WTC11 (cell line): ENCODE measurements around the gene MYPOP. TPM values are rescaled to one million over a fixed set of nuclear protein-coding genes. Genes with fewer than 3 reads are reported as not detected.
A peak's percentile ranks its signal among the peaks of the same experiment; 100 is the strongest.

Experiments used
- ATAC-seq: fragments of 200-7000 bp; cut with Tn5 transposase; 2 replicates; pipeline ENCODE4 v1.10.0; 2021; ENCODE audit warnings: mild to moderate bottlenecking, moderate library complexity
- CTCF ChIA-PET: fragments of 300-600 bp; sonication (Branson Sonifier 250); formaldehyde crosslinking; loops from one replicate; lab custom pipeline; 2021; ENCODE audit warnings: antibody characterized with exemption; lab: Charles Lee
- POLR2A ChIA-PET: fragments of 350-600 bp; sonication (Branson Sonifier 250); formaldehyde crosslinking; loops from one replicate; lab custom pipeline; 2021; ENCODE audit warnings: antibody characterized with exemption; lab: Charles Lee
- DNase-seq: peaks from one replicate; pipeline ENCODE4 v3.0.0; 2021; ENCODE audit warnings: low spot score
- H3K27ac Mint-ChIP-seq: 2 replicates; pipeline ENCODE4 v1.8.0; 2021; ENCODE audit warnings: mixed read lengths
- H3K27me3 Mint-ChIP-seq: 2 replicates; pipeline ENCODE4 v1.8.0; 2021; ENCODE audit warnings: low read depth, mild to moderate bottlenecking, moderate library complexity, mixed read lengths
- H3K36me3 Mint-ChIP-seq: 2 replicates; pipeline ENCODE4 v1.8.0; 2021; ENCODE audit warnings: mixed read lengths
- H3K4me1 Mint-ChIP-seq: 2 replicates; pipeline ENCODE4 v1.8.0; 2022; ENCODE audit warnings: mixed read lengths
- H3K4me3 Mint-ChIP-seq: 2 replicates; pipeline ENCODE4 v1.8.0; 2021; ENCODE audit warnings: mild to moderate bottlenecking, moderate library complexity, mixed read lengths
- H3K9me3 Mint-ChIP-seq: 2 replicates; pipeline ENCODE4 v1.8.0; 2021; ENCODE audit warnings: mixed read lengths
- E2F1 ChIP-seq: sonication (generic); formaldehyde crosslinking; IDR thresholded peaks from 2 replicates; pipeline ENCODE4 v1.8.0; 2022; ENCODE audit warnings: mild to moderate bottlenecking, missing genetic modification reagents
- E2F4 ChIP-seq: sonication (generic); formaldehyde crosslinking; IDR thresholded peaks from 2 replicates; pipeline ENCODE4 v1.8.1; 2022; ENCODE audit warnings: low read depth, mild to moderate bottlenecking, moderate library complexity, missing genetic modification reagents, borderline replicate concordance
- FOXJ3 ChIP-seq: sonication (generic); formaldehyde crosslinking; IDR thresholded peaks from 2 replicates; pipeline ENCODE4 v1.9.0; 2021; ENCODE audit warnings: missing genetic modification reagents, mild to moderate bottlenecking, borderline replicate concordance
- FOXK1 ChIP-seq: sonication (generic); formaldehyde crosslinking; IDR thresholded peaks from 2 replicates; pipeline ENCODE4 v1.8.0; 2022; ENCODE audit warnings: mild to moderate bottlenecking, moderate library complexity, missing genetic modification reagents
- GABPB1 ChIP-seq: sonication (generic); formaldehyde crosslinking; IDR thresholded peaks from 2 replicates; pipeline ENCODE4 v1.8.1; 2023; ENCODE audit warnings: mild to moderate bottlenecking, missing genetic modification reagents
- KAT7 ChIP-seq: sonication (generic); formaldehyde crosslinking; IDR thresholded peaks from 2 replicates; pipeline ENCODE4 v1.8.1; 2023; ENCODE audit warnings: missing genetic modification reagents, mild to moderate bottlenecking, borderline replicate concordance
- NR3C1 ChIP-seq: sonication (generic); formaldehyde crosslinking; conservative IDR thresholded peaks from 2 replicates; pipeline ENCODE4 v1.8.1; 2023; ENCODE audit warnings: low read depth, mild to moderate bottlenecking, missing genetic modification reagents
- PRDM15 ChIP-seq: sonication (generic); formaldehyde crosslinking; IDR thresholded peaks from 2 replicates; pipeline ENCODE4 v1.8.0; 2022; ENCODE audit warnings: missing genetic modification reagents
- PRRX2 ChIP-seq: fragments of 250-450 bp; sonication (Bioruptor Pico); IDR thresholded peaks from 2 replicates; pipeline ENCODE4 v1.8.0; 2021; ENCODE audit warnings: mild to moderate bottlenecking
- RELA ChIP-seq: sonication (generic); formaldehyde crosslinking; IDR thresholded peaks from 2 replicates; pipeline ENCODE4 v1.8.1; 2022; ENCODE audit warnings: missing genetic modification reagents, mild to moderate bottlenecking, borderline replicate concordance
- SP1 ChIP-seq: sonication (generic); formaldehyde crosslinking; conservative IDR thresholded peaks from 2 replicates; pipeline ENCODE4 v1.8.1; 2022; ENCODE audit warnings: missing genetic modification reagents
- STAT6 ChIP-seq: sonication (generic); formaldehyde crosslinking; conservative IDR thresholded peaks from 2 replicates; pipeline ENCODE4 v1.8.1; 2023; ENCODE audit warnings: mild to moderate bottlenecking, low read depth, missing genetic modification reagents, moderate library complexity
- TEAD4 ChIP-seq: sonication (generic); formaldehyde crosslinking; IDR thresholded peaks from 2 replicates; pipeline ENCODE4 v1.8.0; 2022; ENCODE audit warnings: mild to moderate bottlenecking, missing genetic modification reagents
- ZNF317 ChIP-seq: sonication (generic); formaldehyde crosslinking; IDR thresholded peaks from 2 replicates; pipeline ENCODE4 v1.8.1; 2023; ENCODE audit warnings: low read depth, mild to moderate bottlenecking, moderate library complexity, missing genetic modification reagents, borderline replicate concordance
- ZNF423 ChIP-seq: fragments of 250-450 bp; sonication (Bioruptor Pico); IDR thresholded peaks from 2 replicates; pipeline ENCODE4 v2.1.2; 2022; ENCODE audit warnings: mild to moderate bottlenecking, moderate library complexity
- total RNA-seq: library from RNA; stranded (reverse); gene quantifications from 3 replicates; pipeline ENCODE4 v1.2.3, GENCODE V29; 2021

The MYPOP gene
- total RNA-seq, 1 experiment from 2014 or later: 13.6 TPM

GRCh38 chr19:45881909-45882528 lies 20.4 kb downstream of the MYPOP start:
- ChIA-PET POLR2A (interaction anchor here (0.6 to 3.0 kb wide), 4 partner anchors 18 to 113 kb away, joined by 4 to 42 read pairs (median 6); partner anchors contain the start of genes FOXA3, NOVA2, SIX5 and SYMPK), CTCF (interaction anchor here (0.6 to 8.5 kb wide), 13 partner anchors 17 to 796 kb away, joined by 3 to 212 read pairs (median 4); partner anchors contain the start of genes CCDC61, FOXA3, MYPOP and RSPH6A)
- DNase-seq (peak; percentile 56), ATAC-seq (peak; percentile 4)
- TF ChIP-seq KAT7 (CRISPR knock-in tag): no peak
- TF ChIP-seq NR3C1 (CRISPR knock-in tag): no peak
- no peak for TF ChIP-seq E2F4 (CRISPR knock-in tag)
- TF ChIP-seq SP1: peak; percentile 33; the same call in 1 of the 2 replicates
- no peak for TF ChIP-seq TEAD4 (CRISPR knock-in tag)
- 0 out of 2 replicates have a peak, but pooled peaks have one; percentile 17 for TF ChIP-seq FOXK1 (CRISPR knock-in tag)
- TF ChIP-seq PRRX2: no peak
- 0 out of 2 replicates have a peak, but pooled peaks have one; percentile 22 for TF ChIP-seq GABPB1 (CRISPR knock-in tag)
- TF ChIP-seq FOXJ3: no peak
- no peak for TF ChIP-seq E2F1 (CRISPR knock-in tag)
- TF ChIP-seq ZNF317 (CRISPR knock-in tag): no peak
- no peak for TF ChIP-seq RELA (CRISPR knock-in tag)
- TF ChIP-seq PRDM15 (CRISPR knock-in tag): no peak
- no peak for TF ChIP-seq STAT6 (CRISPR knock-in tag)
- peak; percentile 90 for TF ChIP-seq ZNF423
- Mint-ChIP-seq H3K9me3 (no peaks in the 10 kb centered on the region), H3K4me1 (peaks cover 43% of the 10 kb centered on the region), H3K27me3 (no peaks in the 10 kb centered on the region), H3K36me3 (no peaks in the 10 kb centered on the region), H3K4me3 (peak overlapping the region; percentile 76), H3K27ac (peak overlapping the region; percentile 70)
